ENCODE results near the gene USP5. TPM values are rescaled to one million over a fixed set of nuclear protein-coding genes. Genes with fewer than 3 reads are reported as not detected.

The USP5 gene
- polyA plus RNA-seq, 3 donors, result 28.0 to 32.4 (median 29.9) TPM

GRCh38 chr12:6845395-6845794, 6.6 kb upstream of the USP5 start:
- Mint-ChIP-seq H3K9me3 (no peaks in the 10 kb centered on the region), H3K27me3 (ENCODE audit: low read depth in 3 of 3) (peaks cover 1 to 4% (median 3%) of the 10 kb centered on the region in 3 donors), H3K27ac (no peak overlapping the region), H3K36me3 (peaks cover 15 to 37% of the 10 kb centered on the region in 2 donors), H3K4me3 (no peak overlapping the region), H3K4me1 (peaks cover 21% of the 10 kb centered on the region)
- Histone ChIP-seq H2AFZ (ENCODE audit: insufficient read depth, low read depth, low read length, poor library complexity, severe bottlenecking) (no peak overlapping the region), H3K4me2 (replicated peaks; ENCODE audit: extremely low read depth, low read length, poor library complexity, severe bottlenecking) (no peak overlapping the region), H4K20me1 (ENCODE audit: insufficient read depth, low read length) (no peaks in the 10 kb centered on the region), H3K9me3 (replicated peaks in 1 of 2; ENCODE audit: control insufficient read depth in 1 of 2, insufficient read depth in 1 of 2, low read length in 2 of 2) (no peaks in the 10 kb centered on the region), H3K79me2 (ENCODE audit: insufficient read depth, low read length) (peaks cover 18% of the 10 kb centered on the region), H3K36me3 (replicated peaks in 1 of 2; ENCODE audit: control insufficient read depth in 1 of 2, insufficient read depth in 2 of 2, low read length in 2 of 2) (peaks cover 3 to 30% of the 10 kb centered on the region in 2 donors), H3K27me3 (ENCODE audit: control insufficient read depth in 2 of 2, insufficient read depth in 2 of 2, low read length in 2 of 2) (no peaks in the 10 kb centered on the region), H3K27ac (ENCODE audit: low read depth in 1 of 2, low read length in 2 of 2) (no peak overlapping the region), H3K9ac (ENCODE audit: insufficient read depth, low read length, poor library complexity, severe bottlenecking) (no peak overlapping the region), H3K4me3 (replicated peaks in 1 of 3; ENCODE audit: low read depth in 2 of 3, low read length in 3 of 3) (no peak overlapping the region), H3K4me1 (ENCODE audit: control insufficient read depth in 1 of 2, insufficient read depth in 2 of 2, low read length in 2 of 2) (peaks cover 9 to 11% of the 10 kb centered on the region in 2 donors)
- DNase-seq, result no peak
- intact Hi-C loops (cut with micrococcal nuclease), result no loop called here
- 96% methylated on average over 17 of the region's 17 CpGs for WGBS (ENCODE audit: insufficient coverage)
- TF ChIP-seq, protein P1, sequence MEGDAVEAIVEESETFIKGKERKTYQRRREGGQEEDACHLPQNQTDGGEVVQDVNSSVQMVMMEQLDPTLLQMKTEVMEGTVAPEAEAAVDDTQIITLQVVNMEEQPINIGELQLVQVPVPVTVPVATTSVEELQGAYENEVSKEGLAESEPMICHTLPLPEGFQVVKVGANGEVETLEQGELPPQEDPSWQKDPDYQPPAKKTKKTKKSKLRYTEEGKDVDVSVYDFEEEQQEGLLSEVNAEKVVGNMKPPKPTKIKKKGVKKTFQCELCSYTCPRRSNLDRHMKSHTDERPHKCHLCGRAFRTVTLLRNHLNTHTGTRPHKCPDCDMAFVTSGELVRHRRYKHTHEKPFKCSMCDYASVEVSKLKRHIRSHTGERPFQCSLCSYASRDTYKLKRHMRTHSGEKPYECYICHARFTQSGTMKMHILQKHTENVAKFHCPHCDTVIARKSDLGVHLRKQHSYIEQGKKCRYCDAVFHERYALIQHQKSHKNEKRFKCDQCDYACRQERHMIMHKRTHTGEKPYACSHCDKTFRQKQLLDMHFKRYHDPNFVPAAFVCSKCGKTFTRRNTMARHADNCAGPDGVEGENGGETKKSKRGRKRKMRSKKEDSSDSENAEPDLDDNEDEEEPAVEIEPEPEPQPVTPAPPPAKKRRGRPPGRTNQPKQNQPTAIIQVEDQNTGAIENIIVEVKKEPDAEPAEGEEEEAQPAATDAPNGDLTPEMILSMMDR (IDR thresholded peaks at IDR 0.05), result no peak

GRCh38 chr12:6846316-6846869, 5.6 kb upstream of the USP5 start:
- 98% methylated on average over 4 of the region's 7 CpGs for WGBS (ENCODE audit: insufficient coverage)
- Mint-ChIP-seq H3K27me3 (ENCODE audit: low read depth in 3 of 3) (peaks cover 1 to 4% (median 3%) of the 10 kb centered on the region in 3 donors), H3K4me1 (peaks cover 28% of the 10 kb centered on the region), H3K4me3 (no peak overlapping the region), H3K36me3 (peaks cover 15 to 37% of the 10 kb centered on the region in 2 donors), H3K27ac (peak overlapping the region in 1 of 7 donors; percentile 1), H3K9me3 (no peaks in the 10 kb centered on the region)
- intact Hi-C loops (cut with micrococcal nuclease), result no loop called here
- Histone ChIP-seq H3K4me3 (replicated peaks in 1 of 3; ENCODE audit: low read depth in 2 of 3, low read length in 3 of 3) (no peak overlapping the region), H2AFZ (ENCODE audit: insufficient read depth, low read depth, low read length, poor library complexity, severe bottlenecking) (no peak overlapping the region), H3K4me2 (replicated peaks; ENCODE audit: extremely low read depth, low read length, poor library complexity, severe bottlenecking) (no peak overlapping the region), H3K9ac (ENCODE audit: insufficient read depth, low read length, poor library complexity, severe bottlenecking) (no peak overlapping the region), H3K79me2 (ENCODE audit: insufficient read depth, low read length) (peaks cover 25% of the 10 kb centered on the region), H3K4me1 (ENCODE audit: control insufficient read depth in 1 of 2, insufficient read depth in 2 of 2, low read length in 2 of 2) (peaks cover 19 to 21% of the 10 kb centered on the region in 2 donors), H3K36me3 (replicated peaks in 1 of 2; ENCODE audit: control insufficient read depth in 1 of 2, insufficient read depth in 2 of 2, low read length in 2 of 2) (peaks cover 3 to 30% of the 10 kb centered on the region in 2 donors), H3K27ac (ENCODE audit: low read depth in 1 of 2, low read length in 2 of 2) (no peak overlapping the region), H3K27me3 (ENCODE audit: control insufficient read depth in 2 of 2, insufficient read depth in 2 of 2, low read length in 2 of 2) (no peaks in the 10 kb centered on the region), H3K9me3 (replicated peaks in 1 of 2; ENCODE audit: control insufficient read depth in 1 of 2, insufficient read depth in 1 of 2, low read length in 2 of 2) (no peaks in the 10 kb centered on the region), H4K20me1 (ENCODE audit: insufficient read depth, low read length) (no peaks in the 10 kb centered on the region)
- TF ChIP-seq, protein P1 (IDR thresholded peaks at IDR 0.05), result no peak
- no peak for DNase-seq

All from CD14-positive monocyte (primary cell).